Mucosa of gallbladder (tissue), 1 donor: Measurements from ENCODE around the gene TAF11L2. TPM values are rescaled to one million over a fixed set of nuclear protein-coding genes. Genes with fewer than 3 reads are reported as not detected.
"Not testable (repeated sequence)": the region's sequence is repeated elsewhere in the genome, so short reads cannot be mapped to it uniquely, and the experiment has no call there.

ENCODE experiments used
- DNase-seq: peaks from one replicate; pipeline ENCODE4 v3.0.0-alpha.2; 2020; ENCODE audit warnings: low spot score
- total RNA-seq: library from RNA; stranded (reverse); gene quantifications from one replicate; pipeline ENCODE4 v1.2.1, GENCODE V29; 2021
- donor health status: DM: no; HTN: no; CAD: no.

Gene TAF11L2
- total RNA-seq: not detected

DNA sequence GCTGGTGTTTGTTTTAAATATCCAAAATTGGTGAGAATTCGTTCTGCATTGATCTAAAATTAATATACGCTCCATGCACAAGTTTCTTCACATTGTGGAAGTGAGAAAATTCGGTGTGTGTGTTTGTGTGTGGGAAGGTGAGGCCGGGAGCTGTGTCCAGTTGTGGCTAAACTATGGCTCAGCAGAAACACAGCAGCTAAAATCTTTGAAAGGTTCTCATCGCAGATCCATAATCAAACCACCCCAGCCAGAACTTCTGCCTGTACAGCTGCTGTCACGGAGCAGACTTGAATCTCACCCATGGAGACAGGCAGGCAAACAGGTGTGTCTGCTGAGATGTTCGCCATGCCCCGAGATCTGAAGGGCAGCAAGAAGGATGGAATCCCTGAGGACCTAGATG lies at the start of gene TAF11L2:
Gene TAF11L2, plus strand, starts transcription at position 301 of the 400 bp plus-strand sequence.
- not testable (repeated sequence) for DNase-seq

DNA sequence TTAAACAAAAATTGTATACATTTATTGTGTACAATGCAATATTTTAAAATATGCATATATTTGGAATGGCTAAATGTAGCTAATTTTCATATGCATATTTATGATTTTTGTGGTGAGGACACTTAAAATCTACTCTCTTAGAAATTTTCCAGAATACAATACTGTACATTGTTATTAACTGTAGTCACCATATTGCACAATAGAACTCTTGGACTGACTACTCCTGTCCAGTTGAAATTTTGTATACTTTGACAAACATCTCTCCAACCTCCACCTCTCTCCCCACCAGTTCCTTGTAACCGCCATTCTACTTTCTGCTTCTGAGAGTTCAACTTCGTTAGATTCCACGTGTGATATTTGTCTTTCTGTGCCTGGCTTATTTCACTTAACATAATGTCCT lies 49.2 kb upstream of the TAF11L2 start:
- DNase-seq: no peak

DNA sequence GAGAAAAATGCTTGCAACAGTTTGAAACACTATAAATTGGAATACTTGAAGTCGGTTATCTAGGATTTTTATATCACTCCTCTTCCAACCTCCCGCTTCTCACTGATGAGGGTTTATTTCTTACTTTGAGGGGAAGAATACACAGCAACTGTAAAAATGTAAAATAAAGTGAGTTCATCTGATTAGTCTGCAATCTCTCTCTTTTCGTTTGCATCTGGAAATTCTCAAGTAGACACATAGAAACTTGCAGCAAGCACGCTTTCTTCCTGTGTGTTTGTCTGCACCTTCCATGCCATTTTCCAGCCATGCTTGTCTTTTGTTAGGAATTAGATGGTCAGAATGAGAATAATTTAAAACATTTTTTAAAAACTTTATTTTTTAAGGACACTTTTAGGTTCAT lies 45.1 kb upstream of the TAF11L2 start:
- DNase-seq: no peak

DNA sequence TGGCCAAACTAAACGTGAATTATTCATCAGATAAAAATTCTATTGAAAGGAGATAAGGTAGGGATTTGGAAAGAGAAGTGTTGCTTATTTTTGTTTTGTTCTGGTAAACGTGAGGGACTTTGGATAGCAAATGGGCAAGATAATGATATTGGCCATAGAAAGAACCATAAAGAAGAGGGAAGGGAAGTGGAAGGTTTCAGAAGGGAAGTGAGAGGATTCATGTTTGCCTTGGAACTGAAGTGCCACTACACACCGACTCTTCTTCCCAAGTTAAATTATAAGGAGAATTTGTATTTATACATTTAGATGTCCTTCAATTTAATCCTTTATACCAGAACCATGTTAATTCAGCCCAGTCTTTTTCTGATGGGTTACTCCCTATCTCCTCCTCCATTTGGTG lies 42.1 kb upstream of the TAF11L2 start:
- no peak for DNase-seq

DNA sequence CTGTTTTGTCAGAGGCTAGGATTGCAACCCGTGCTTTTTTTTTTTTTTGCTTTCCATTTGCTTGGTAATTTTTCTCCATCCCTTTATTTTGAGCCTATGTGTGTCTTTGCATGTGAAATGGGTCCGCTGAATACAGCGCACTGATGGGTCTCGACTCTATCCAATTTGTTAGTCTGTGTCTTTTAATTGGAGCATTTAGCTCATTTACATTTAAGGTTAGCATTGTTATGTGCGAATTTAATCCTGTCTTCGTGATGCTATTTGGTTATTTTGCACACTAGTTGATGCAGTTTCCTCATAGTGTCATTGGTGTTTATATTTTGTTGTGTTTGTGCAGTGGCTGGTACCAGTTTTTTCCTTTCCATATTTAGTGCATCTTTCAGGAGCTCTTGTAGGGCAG lies 36.2 kb upstream of the TAF11L2 start:
- no peak for DNase-seq

DNA sequence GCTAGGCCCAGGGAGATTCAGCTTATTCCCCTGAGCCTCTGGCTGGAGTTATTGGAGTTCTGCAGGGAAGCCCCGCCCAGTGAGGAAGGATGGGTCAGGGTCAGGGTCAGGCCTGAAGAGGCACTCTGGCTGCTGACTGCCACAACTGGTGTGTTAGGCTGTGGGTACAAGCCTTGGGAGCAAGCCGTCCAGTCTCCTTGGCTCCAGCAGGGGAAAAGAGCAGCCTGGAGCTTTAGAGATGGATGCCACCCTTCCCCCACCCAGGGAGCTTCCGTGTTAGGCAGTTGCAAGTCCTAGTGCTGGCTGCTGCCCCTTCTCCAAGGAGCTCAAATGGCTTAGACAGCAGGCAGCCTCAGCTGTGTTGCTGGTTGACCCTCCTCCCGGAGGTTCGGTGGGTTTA lies 34.4 kb upstream of the TAF11L2 start:
- DNase-seq: no peak

DNA sequence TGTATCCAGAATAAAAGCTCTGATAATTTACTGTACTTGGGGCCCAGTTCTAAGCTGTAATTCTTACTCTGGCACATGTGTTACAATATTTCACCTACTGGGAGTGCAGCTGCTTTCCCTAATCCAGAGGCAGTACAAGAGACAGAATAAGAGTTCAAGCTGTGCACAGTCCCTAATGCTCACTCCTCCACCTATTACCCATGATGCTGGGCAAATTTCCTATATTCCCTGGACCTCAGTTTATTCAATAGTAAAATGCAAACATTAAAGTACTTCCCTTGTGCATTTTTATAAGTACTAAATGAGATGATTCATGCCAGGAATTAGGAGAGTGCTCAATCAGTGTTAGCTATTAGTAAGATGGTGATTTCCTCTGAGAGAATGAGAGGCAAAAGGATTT lies 28.0 kb upstream of the TAF11L2 start:
- no peak for DNase-seq

DNA sequence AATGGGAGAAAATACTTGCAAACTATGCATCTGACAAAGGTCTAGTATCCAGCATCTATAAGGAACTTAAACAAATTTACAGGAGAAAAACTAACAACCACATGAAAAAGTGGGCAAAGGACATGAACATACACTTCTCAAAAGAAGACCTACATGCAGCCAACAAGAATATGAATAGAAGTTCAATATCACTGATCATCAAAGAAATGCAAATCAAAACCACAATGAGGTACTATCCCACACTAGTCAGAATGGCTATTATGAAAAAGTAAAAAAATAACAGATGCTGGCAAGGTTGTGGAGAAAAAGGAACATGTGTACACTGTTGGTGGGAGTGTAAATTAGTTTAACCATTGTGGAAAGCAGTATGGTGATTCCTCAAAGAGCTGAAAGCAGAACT lies 23.0 kb upstream of the TAF11L2 start:
- not testable (repeated sequence) for DNase-seq

DNA sequence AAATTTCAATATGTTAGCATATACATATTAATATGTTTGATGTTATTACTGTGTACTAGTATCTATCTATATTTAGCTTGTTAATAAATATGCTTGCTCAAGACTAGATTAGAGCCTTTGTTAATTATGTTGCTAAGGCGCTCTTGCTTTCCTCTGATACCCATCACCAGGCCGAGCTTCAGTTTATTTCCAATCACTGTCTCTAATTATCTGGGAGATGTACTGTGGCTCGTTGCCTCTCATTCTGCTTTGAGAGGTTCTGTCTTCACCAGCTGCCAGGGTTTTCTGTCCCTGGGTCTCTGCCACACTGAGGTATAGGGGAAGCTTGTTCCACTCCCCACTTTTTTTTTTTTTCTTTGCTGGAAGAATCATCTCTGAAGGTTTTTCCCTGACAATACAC lies 21.0 kb upstream of the TAF11L2 start:
- no peak for DNase-seq

DNA sequence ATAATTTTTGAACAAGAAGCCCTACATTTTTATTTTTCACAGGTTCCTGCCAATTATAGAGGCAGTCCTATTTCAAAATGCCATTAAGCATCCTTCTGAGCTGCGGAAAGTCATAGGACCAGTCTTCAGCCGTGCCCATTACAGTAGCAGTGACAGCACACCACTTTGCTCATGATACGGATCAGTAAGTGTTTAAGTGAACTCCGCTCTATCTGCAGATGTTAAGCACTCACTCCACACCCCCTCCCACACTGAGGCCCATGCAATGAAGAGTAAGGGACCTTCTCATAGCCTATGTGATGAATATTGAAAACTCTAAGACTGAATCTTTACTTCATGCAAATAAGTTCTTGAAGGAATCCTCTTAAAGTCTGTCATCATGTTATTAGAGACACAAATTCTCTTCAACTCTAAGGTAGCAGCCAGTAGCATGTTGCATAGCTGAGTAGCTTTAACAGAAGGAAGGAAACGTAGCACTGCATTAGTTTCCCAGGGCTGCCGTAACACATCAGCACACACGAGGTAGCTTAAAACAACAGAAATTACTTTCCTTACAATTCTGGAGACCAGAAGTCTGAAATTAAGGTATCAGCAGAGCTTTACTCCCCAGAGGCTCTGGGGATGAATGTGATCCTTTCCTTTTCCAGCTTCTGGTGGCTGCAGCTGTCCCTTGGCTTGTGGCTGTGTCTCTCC lies 20.3 kb upstream of the TAF11L2 start:
- no peak for DNase-seq

DNA sequence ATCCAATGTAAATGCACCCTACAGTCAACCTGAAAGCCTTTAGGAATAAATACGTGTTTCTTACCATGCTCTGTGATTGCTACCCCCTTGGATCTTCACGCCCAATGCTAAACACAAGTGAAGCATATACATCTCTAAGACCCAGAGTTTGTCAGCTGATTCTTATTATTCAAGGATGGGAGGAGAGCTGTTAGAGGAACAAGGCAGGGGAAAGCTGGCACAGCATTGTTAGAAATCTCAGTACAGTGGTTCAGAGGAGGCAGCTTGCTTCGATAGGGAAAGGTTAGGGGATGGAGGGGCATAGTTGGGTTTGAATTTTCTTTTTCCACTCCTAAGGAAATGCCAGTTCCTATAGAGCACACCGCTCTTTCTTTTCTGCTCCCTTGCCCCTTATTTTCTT lies 16.7 kb upstream of the TAF11L2 start:
- DNase-seq: no peak

DNA sequence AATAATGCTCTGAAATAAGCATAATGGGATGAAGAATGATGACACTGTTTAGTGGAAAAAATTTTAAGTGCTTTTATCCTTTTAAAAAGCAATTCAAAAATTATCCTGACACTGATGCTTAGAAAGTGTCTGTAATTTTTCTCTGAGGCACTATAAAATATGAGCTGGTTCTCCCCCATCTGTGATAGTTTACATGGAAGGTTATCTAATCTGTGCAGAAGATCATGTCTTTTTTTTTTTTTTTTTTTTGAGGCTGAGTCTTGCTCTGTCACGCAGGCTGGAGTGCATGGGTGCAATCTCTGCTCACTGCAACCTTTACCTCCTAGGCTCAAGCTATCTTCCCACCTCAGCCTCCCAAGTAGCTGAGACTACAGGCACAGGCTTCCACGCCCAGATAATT lies 15.2 kb upstream of the TAF11L2 start:
- DNase-seq: no peak

DNA sequence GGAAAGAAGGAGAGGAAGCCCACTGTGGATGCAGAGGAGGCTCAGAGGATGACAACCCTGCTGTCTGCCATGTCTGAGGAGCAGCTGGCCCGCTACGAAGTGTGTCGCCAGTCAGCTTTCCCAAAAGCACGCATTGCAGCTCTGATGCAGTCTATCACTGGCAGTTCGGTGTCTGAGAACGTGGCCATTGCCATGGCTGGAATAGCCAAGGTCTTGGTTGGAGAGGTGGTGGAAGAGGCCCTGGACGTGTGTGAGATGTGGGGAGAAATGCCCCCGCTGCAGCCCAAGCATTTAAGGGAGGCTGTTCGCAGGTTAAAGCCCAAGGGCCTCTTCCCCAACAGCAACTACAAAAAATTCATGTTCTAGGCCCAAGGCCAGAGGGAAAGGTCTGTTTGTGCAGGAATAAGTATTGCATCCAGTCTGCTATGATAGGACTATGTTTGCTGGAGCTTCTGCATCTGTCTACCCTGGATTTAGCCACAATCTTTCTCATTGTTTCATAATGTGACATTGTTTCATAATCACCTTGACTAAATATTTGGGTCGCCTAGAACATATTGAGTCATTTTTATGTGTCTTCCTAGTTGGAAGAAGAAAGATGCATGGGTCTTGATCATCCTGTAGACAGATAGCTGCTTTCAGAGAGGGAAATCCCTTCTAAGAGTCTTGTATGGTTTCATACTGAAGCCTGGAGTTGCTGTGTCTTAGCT lies 11.4 kb upstream of the TAF11L2 start:
- DNase-seq: not testable (repeated sequence)

DNA sequence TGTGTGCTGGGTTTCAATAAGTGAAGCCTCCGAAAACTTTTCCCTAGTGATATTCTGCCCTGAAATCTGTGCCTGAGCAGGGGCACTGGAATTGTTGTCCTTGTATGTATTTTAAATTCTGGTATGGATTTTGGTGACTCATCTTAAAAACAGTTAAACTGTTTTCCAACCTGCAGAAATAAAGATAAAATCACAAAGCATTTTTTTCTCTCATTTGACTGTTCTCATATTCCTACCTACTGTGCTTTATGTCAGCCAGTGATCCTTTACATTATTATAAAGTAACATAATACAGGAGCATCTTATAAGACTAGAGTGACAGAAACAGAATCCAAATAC lies 10.9 kb upstream of the TAF11L2 start:
- no peak for DNase-seq

DNA sequence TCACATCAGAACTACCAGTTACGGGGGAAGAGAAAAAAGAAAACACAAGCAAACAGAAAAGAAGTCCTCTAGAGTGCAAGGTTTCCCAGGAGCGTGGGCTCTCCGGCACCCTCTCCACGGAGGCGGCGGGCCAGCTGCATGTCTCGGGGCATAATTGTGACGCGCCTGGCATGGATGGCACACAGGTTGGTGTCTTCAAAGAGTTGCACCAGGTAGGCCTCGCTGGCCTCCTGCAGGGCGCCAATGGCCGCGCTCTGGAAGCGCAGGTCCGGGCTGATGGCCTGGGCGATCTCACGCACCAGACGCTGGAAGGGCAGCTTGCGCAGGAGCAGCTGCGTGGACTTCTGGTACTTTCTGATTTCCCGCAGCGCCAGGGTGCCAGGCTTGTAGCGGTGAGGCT lies 6.8 kb upstream of the TAF11L2 start:
- DNase-seq: not testable (repeated sequence)

DNA sequence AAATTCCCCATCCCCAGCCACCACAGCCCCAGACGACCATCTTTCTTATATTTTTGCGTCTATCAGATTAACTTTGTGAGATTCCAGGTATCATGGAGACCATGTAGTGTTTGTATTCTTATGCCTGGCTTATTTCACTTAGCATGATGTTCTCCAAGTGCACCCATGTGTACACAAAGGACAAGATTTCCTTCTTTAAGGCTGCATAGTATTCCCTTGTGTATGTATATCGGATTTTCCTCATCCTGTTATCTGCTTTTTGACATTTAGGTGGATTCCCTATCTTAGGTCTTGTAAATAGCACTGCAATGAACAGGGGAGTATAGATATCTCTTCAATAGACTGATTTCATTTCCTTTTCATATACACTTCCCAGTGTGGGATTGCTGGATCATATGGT lies 5.3 kb upstream of the TAF11L2 start:
- no peak for DNase-seq

DNA sequence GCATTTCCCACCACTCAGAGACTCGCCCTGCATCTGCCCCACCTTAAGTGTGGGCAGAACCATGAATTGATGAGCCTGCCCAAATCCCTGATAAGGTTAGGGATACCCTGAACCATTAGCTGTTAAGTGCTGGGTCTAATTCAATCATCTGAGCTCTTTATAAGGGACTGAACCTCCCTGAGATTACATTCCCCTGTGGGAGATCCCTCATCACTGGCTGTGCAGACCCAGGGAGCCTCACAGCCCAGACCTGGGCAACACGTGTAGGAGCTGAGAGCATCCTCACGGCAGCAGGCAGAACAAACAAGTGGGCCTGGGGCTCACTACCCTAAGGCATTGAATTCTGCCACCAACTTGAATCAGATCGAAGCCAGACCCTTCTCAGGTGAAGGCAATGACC lies 585 bp upstream of the TAF11L2 start:
- no peak for DNase-seq

DNA sequence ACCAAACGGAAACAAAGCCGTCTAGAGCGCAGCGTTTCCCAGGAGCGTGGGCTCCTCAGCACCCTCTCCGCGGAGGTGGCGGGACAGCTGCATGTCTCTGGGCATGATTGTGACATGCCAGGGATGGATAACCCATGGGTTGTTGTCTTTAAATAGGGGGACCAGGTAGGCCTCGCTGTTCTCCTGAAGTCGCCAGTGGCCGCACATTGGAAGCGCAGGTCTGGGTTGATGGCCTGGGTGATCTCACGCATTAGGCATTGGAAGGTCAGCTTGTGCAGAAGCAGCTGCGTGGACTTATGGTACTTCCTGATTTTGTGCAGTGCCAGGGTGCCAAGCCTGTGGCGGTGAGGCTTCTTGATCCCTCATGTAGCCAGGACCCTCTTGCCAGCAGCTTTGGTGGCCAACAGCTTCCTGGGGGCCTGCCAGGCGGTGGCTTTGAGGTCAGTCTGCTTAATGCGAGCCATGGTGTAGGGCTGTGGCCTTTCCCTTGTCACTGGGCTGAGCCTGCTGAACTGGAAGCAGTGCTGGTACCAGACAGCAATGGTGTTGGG lies 13.8 kb downstream of the TAF11L2 start:
- no peak for DNase-seq

DNA sequence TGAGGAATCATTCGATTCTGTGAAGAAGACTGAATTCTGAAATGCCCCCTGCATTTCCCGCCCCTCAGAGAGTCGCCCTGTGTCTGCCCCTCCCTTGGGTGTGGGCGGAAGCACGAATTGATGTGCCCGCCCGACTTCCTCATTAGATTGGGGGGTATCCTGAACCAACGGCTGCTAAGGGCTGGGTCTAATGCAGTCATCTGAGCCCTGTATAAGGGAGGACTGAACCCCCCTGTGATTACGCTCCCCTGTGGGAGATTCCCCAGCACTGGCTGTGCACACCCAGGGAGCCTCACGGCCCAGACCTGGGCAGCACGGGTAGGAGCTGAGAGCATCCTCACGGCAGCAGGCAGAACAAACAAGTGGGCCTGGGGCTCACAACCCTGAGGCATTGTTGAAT lies 19.5 kb downstream of the TAF11L2 start:
- peak; percentile 26 for DNase-seq

DNA sequence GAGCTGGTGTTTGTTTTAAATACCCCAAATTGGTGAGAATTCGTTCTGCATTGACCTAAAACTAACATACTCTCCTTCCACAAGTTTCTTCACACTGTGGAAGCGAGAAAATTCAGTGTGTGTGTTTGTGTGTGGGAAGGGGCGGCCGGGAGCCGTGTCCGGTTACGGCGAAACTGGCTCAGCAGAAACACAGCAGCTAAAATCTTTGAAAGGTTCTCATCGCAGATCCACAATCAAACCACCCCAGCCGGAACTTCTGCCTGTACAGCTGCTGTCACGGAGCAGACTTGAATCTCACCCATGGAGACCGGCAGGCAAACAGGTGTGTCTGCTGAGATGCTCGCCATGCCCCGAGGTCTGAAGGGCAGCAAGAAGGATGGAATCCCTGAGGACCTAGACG lies 20.0 kb downstream of the TAF11L2 start, which contains the start of gene TAF11L3:
Gene TAF11L3, plus strand, starts transcription at position 301 of the 400 bp plus-strand sequence.
- not testable (repeated sequence) for DNase-seq

DNA sequence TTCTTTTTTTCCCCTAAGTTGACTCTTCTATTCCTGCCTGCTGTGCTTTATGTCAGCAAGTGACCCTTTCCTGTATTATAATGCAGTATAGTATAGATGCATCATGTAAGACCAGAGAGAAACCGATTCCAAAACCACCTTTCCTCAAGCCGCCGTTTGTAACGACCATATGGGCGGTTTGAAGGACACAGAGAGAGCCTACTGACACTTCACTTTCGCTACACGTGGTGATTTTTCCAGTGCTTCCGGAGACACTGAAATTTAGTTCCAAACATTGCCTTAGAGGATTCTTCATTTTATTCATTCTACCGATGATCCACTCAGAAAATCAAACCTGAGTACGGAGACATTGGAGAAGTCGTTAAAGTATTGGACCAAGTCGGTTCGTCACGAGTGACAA lies 21.5 kb downstream of the TAF11L2 start:
- not testable (repeated sequence) for DNase-seq

DNA sequence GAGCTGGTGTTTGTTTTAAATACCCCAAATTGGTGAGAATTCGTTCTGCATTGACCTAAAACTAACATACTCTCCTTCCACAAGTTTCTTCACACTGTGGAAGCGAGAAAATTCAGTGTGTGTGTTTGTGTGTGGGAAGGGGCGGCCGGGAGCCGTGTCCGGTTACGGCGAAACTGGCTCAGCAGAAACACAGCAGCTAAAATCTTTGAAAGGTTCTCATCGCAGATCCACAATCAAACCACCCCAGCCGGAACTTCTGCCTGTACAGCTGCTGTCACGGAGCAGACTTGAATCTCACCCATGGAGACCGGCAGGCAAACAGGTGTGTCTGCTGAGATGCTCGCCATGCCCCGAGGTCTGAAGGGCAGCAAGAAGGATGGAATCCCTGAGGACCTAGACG lies 23.5 kb downstream of the TAF11L2 start, which contains the start of gene TAF11L4:
Gene TAF11L4, plus strand, starts transcription at position 301 of the 400 bp plus-strand sequence.
- DNase-seq: not testable (repeated sequence)

DNA sequence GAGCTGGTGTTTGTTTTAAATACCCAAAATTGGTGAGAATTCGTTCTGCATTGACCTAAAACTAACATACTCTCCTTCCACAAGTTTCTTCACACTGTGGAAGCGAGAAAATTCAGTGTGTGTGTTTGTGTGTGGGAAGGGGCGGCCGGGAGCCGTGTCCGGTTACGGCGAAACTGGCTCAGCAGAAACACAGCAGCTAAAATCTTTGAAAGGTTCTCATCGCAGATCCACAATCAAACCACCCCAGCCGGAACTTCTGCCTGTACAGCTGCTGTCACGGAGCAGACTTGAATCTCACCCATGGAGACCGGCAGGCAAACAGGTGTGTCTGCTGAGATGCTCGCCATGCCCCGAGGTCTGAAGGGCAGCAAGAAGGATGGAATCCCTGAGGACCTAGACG lies 26.9 kb downstream of the TAF11L2 start, which contains the start of gene TAF11L5:
Gene TAF11L5, plus strand, starts transcription at position 301 of the 400 bp plus-strand sequence.
- not testable (repeated sequence) for DNase-seq
